ENCODE measurements around the gene PRKCQ. TPM values are rescaled to one million over a fixed set of nuclear protein-coding genes. Genes with fewer than 3 reads are reported as not detected.

PRKCQ gene
- total RNA-seq, 1 experiment from 2014 or later = 4.0 TPM

DNA sequence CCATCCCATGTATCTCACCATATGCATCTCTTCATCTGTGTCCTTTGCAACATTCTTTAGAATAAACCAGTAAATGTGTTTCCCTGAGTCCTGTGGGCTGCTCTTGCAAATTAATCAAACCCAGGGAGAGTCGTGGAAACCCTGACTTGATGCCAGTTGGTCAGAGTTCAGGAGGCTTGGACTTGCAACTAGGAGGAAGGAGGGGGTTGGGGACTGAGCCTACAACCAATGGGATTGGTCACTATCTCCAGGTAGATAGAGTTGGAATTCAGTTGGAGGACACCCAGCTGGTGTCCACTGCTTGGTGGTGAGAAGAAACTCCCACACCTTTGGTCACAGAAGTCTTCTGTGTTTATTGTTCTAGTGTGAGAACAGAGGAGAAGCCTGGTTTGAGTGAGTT, 38.3 kb upstream of the PRKCQ start:
- H3K27ac ChIP-seq = no peak overlapping the region
- H3K9me3 ChIP-seq (ENCODE audit: insufficient read depth, low read depth) = no peaks in the 10 kb centered on the region
- POLR2A ChIA-PET (ENCODE audit: unreplicated experiment) = no interaction called here
- DNase-seq = no peak
- H4K20me1 ChIP-seq (ENCODE audit: insufficient read depth) = no peaks in the 10 kb centered on the region
- no peaks in the 10 kb centered on the region for H3K36me3 ChIP-seq (ENCODE audit: low read depth)
- H3K4me2 ChIP-seq = no peak overlapping the region
- no peak overlapping the region for H2AFZ ChIP-seq
- no TSS peak for BruUV-seq (replicated peaks)
- H3K79me2 ChIP-seq (ENCODE audit: low read depth) = no peaks in the 10 kb centered on the region
- intact Hi-C loops (cut with micrococcal nuclease; ENCODE audit: unreplicated experiment) = no loop called here
- CTCF ChIA-PET = no interaction called here
- peaks cover 26% of the 10 kb centered on the region for H3K27me3 ChIP-seq (ENCODE audit: insufficient read depth, low read depth)
- H3K4me3 ChIP-seq = no peak overlapping the region
- no peaks in the 10 kb centered on the region for H3K9me2 ChIP-seq (ENCODE audit: insufficient read depth)
- no peaks in the 10 kb centered on the region for H3K4me1 ChIP-seq (replicated peaks; ENCODE audit: insufficient read depth)
- TF ChIP-seq EZH2 (IDR thresholded peaks at IDR 0.05; ENCODE audit: low read depth) = no peak
- TF ChIP-seq, protein P1, sequence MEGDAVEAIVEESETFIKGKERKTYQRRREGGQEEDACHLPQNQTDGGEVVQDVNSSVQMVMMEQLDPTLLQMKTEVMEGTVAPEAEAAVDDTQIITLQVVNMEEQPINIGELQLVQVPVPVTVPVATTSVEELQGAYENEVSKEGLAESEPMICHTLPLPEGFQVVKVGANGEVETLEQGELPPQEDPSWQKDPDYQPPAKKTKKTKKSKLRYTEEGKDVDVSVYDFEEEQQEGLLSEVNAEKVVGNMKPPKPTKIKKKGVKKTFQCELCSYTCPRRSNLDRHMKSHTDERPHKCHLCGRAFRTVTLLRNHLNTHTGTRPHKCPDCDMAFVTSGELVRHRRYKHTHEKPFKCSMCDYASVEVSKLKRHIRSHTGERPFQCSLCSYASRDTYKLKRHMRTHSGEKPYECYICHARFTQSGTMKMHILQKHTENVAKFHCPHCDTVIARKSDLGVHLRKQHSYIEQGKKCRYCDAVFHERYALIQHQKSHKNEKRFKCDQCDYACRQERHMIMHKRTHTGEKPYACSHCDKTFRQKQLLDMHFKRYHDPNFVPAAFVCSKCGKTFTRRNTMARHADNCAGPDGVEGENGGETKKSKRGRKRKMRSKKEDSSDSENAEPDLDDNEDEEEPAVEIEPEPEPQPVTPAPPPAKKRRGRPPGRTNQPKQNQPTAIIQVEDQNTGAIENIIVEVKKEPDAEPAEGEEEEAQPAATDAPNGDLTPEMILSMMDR (conservative IDR thresholded peaks at IDR 0.05) = no peak
- H3F3A ChIP-seq (ENCODE audit: insufficient read depth, low read depth) = no peaks in the 10 kb centered on the region

DNA sequence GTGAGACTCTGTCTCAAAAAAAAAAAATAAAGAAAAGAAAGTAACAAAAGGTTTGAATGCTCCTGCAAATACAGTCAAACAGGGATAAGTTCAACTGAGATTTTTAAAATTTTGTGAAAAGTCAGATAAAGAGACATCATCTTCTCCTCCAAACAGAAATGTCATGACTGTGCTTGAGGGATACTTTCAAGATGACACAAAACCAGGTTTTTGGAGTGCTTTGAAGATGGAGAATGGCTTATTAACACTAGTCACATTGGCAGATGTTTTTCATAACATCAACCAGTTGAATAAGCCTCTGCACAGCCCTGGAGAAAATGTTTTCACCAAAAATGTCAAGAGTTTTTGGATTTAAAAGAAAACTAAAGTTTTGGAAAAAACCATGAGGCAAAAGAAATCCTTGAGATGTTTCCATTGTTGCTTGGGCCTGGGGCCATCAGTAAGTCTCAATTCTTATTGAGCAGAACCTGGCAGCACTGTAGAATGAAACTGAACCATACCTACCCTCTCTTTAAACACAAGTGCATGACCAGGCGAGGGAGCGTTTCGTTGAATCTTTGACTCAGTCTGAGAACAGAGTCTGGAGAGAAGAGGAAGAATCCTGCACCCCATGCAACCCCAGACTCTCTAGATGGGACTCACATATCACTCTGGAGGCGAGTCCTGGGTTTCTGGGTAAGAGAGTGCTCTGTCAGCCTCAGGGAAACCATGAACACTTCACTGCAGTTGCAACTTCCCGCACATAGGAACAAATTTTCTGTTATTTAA, 37.4 kb upstream of the PRKCQ start:
- Histone ChIP-seq H3K9me2 (ENCODE audit: insufficient read depth) (no peaks in the 10 kb centered on the region), H3K4me1 (replicated peaks; ENCODE audit: insufficient read depth) (no peaks in the 10 kb centered on the region), H4K20me1 (ENCODE audit: insufficient read depth) (no peaks in the 10 kb centered on the region), H3K4me3 (no peak overlapping the region), H3F3A (ENCODE audit: insufficient read depth, low read depth) (no peaks in the 10 kb centered on the region), H3K36me3 (ENCODE audit: low read depth) (no peaks in the 10 kb centered on the region), H3K9me3 (ENCODE audit: insufficient read depth, low read depth) (no peaks in the 10 kb centered on the region), H3K79me2 (ENCODE audit: low read depth) (no peaks in the 10 kb centered on the region), H3K27ac (no peak overlapping the region), H2AFZ (no peak overlapping the region), H3K4me2 (no peak overlapping the region), H3K27me3 (ENCODE audit: insufficient read depth, low read depth) (peaks cover 20% of the 10 kb centered on the region)
- POLR2A ChIA-PET (ENCODE audit: unreplicated experiment) = no interaction called here
- no peak for DNase-seq
- CTCF ChIA-PET = no interaction called here
- TF ChIP-seq, protein P1 (conservative IDR thresholded peaks at IDR 0.05) = no peak
- no peak for TF ChIP-seq EZH2 (IDR thresholded peaks at IDR 0.05; ENCODE audit: low read depth)
- intact Hi-C loops (cut with micrococcal nuclease; ENCODE audit: unreplicated experiment) = no loop called here
- BruUV-seq (replicated peaks) = no TSS peak

DNA sequence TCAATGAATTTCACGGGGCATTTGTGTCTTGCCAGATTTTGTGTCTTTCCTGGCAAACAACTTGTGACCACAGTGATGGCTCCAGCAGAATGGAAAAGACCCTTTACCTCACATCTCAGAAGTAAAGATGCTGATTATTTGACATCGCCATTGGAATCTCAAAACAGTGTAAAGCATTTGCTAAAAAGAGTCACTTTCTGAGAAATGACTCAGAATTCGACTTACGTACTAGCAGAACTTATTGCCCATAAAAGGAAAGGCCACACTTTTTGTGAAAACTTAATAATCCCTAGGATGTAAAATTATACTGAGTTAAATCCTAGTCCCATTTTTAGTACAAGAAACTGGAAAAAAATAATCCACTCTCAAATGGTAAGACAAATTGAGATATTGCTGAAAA, 35.9 kb upstream of the PRKCQ start:
- no TSS peak for BruUV-seq (replicated peaks)
- no peak for DNase-seq

More for the DNA sequence above, 35.9 kb upstream of the PRKCQ start:
- Histone ChIP-seq H4K20me1 (ENCODE audit: insufficient read depth) (no peaks in the 10 kb centered on the region), H3K36me3 (ENCODE audit: low read depth) (no peaks in the 10 kb centered on the region), H3K79me2 (ENCODE audit: low read depth) (no peaks in the 10 kb centered on the region), H3K4me2 (no peak overlapping the region), H2AFZ (no peak overlapping the region), H3K27ac (no peak overlapping the region), H3K9me3 (ENCODE audit: insufficient read depth, low read depth) (no peaks in the 10 kb centered on the region), H3K4me3 (no peak overlapping the region), H3K4me1 (replicated peaks; ENCODE audit: insufficient read depth) (no peaks in the 10 kb centered on the region), H3K9me2 (ENCODE audit: insufficient read depth) (no peaks in the 10 kb centered on the region), H3F3A (ENCODE audit: insufficient read depth, low read depth) (no peaks in the 10 kb centered on the region), H3K27me3 (ENCODE audit: insufficient read depth, low read depth) (peaks cover 12% of the 10 kb centered on the region)
- TF ChIP-seq, protein P1 (conservative IDR thresholded peaks at IDR 0.05) = no peak
- TF ChIP-seq EZH2 (IDR thresholded peaks at IDR 0.05; ENCODE audit: low read depth) = no peak
- CTCF ChIA-PET = no interaction called here
- intact Hi-C loops (cut with micrococcal nuclease; ENCODE audit: unreplicated experiment) = no loop called here
- POLR2A ChIA-PET (ENCODE audit: unreplicated experiment) = no interaction called here
